Measurements from ENCODE around the gene RBP3. TPM values are rescaled to one million over a fixed set of nuclear protein-coding genes. Genes with fewer than 3 reads are reported as not detected.

RBP3 gene
- total RNA-seq, 1 experiment from 2014 or later: not detected

- Histone ChIP-seq H2BK5ac (ENCODE audit: insufficient read length, low read length) (no peak overlapping the region), H3K4me1 (ENCODE audit: insufficient read depth, low read length) (no peaks in the 10 kb centered on the region), H4K5ac (ENCODE audit: insufficient read length, low read depth, low read length) (no peak overlapping the region), H4K91ac (ENCODE audit: insufficient read length, low read depth, low read length) (no peak overlapping the region), H3K4me2 (ENCODE audit: insufficient read depth, insufficient read length, low read length) (no peak overlapping the region), H4K8ac (replicated peaks; ENCODE audit: insufficient read length, low read depth, low read length) (no peak overlapping the region), H2BK15ac (ENCODE audit: low read depth, low read length) (no peak overlapping the region), H3K79me2 (ENCODE audit: insufficient read depth, low read length) (no peaks in the 10 kb centered on the region), H3K56ac (ENCODE audit: insufficient read length, low read depth, low read length) (no peak overlapping the region), H3K9ac (ENCODE audit: extremely low read depth, insufficient read length, low read length) (no peak overlapping the region), H3K79me1 (ENCODE audit: insufficient read depth, low read depth, low read length, poor library complexity, severe bottlenecking) (no peaks in the 10 kb centered on the region), H2BK12ac (ENCODE audit: insufficient read length, low read depth, low read length) (no peak overlapping the region), H3K23ac (ENCODE audit: insufficient read length, low read depth, low read length) (no peak overlapping the region), H3K14ac (ENCODE audit: insufficient read depth, low read length) (no peak overlapping the region), H3T11ph (ENCODE audit: low read length) (no peak overlapping the region), H3K27ac (ENCODE audit: insufficient read length, low read depth, low read length) (no peak overlapping the region), H3K9me3 (ENCODE audit: control insufficient read depth, low read depth, low read length) (no peaks in the 10 kb centered on the region), H3K18ac (ENCODE audit: insufficient read length, low read depth, low read length) (no peak overlapping the region), H2BK20ac (ENCODE audit: low read depth, low read length, poor library complexity, severe bottlenecking) (no peak overlapping the region), H3K4ac (ENCODE audit: low read depth, low read length) (no peak overlapping the region), H2AFZ (ENCODE audit: low read length) (no peak overlapping the region), H3K23me2 (ENCODE audit: insufficient read length, low read depth, low read length, poor library complexity, severe bottlenecking) (no peaks in the 10 kb centered on the region), H3K27me3 (ENCODE audit: insufficient read depth, low read length) (no peaks in the 10 kb centered on the region), H2AK5ac (ENCODE audit: insufficient read length, low read length) (no peak overlapping the region), H2BK120ac (ENCODE audit: low read depth, low read length, poor library complexity, severe bottlenecking) (no peak overlapping the region), H4K20me1 (ENCODE audit: control insufficient read depth, insufficient read depth, insufficient read length) (no peaks in the 10 kb centered on the region)
- no peak for TF ChIP-seq CTCF (conservative IDR thresholded peaks at IDR 0.05)
- Mint-ChIP-seq H3K27me3 (ENCODE audit: low read depth) (peaks cover 5% of the 10 kb centered on the region; the same call in 1 of the 2 replicates), H3K36me3 (ENCODE audit: insufficient read depth in 1 of 3, low read depth in 3 of 3) (no peaks in the 10 kb centered on the region), H3K4me1 (no peaks in the 10 kb centered on the region; a peak in 1 of 4 replicates), H3K4me3 (no peak overlapping the region), H3K9me3 (peaks cover 0 to 2% of the 10 kb centered on the region in 2 experiments; a peak in 2 of 5 replicates), H3K27ac (no peak overlapping the region)
- no CpG with 5 or more reads among the region's 11 CpGs for WGBS (ENCODE audit: extremely low coverage, insufficient read length, low lambda C conversion rate)
- DNase-seq: no peak
Measured at GRCh38 chr10:47326927-47327330, 21.2 kb upstream of the RBP3 start.
